Right ventricle myocardium superior (tissue), 1 donor: ENCODE data around the gene KPNA4. TPM values are rescaled to one million over a fixed set of nuclear protein-coding genes. Genes with fewer than 3 reads are reported as not detected.

Source experiments
- total RNA-seq: library from RNA; stranded (reverse); fragmentation: NEBNext Ultra II Directional; extraction: Animal tissue kit (Norgen Biotek cat#: 25700); gene quantifications from one replicate; pipeline ENCODE4 v1.2.1, GENCODE V29; 2021
- donor health status: DM: no; HTN: yes; CAD: no; lungs with severe emphysema.

The KPNA4 gene
- total RNA-seq, 1 donor from 2014 or later: 114 TPM

Other genes with a start within 250 kb of the KPNA4 start
- gene IFT80, start 166.3 kb downstream of the KPNA4 start, total RNA-seq: 8.3 TPM
- gene SMC4, start 165.9 kb downstream of the KPNA4 start, total RNA-seq: 19.4 TPM
- 0.19 TPM for gene TRIM59, start 115.8 kb downstream of the KPNA4 start, total RNA-seq
- not detected for gene ARL14, start 111.6 kb upstream of the KPNA4 start, total RNA-seq
- gene PPM1L, start 190.7 kb upstream of the KPNA4 start, total RNA-seq: 62.3 TPM